Measurements from ENCODE around the gene TTF2.

DNA sequence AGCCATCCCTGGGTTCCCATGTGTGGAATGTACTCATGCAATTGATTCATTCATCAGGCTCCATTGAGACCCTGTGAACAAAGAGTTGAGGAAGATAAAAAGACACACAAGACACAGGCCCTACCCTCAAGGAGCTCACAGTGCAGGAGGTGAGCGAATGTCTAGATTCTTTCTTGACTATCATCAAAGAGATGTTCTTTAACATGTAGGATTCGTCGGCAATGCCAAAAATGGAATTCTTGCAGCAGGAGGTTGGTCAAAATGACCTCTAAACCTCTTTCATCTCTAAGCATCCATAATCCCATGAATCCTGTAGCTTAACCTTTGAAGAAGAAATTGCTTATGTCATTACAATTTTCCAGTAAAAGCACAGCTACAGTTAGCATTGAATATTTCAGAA, 27.9 kb upstream of the TTF2 start:
- TF ChIP-seq, protein P1, sequence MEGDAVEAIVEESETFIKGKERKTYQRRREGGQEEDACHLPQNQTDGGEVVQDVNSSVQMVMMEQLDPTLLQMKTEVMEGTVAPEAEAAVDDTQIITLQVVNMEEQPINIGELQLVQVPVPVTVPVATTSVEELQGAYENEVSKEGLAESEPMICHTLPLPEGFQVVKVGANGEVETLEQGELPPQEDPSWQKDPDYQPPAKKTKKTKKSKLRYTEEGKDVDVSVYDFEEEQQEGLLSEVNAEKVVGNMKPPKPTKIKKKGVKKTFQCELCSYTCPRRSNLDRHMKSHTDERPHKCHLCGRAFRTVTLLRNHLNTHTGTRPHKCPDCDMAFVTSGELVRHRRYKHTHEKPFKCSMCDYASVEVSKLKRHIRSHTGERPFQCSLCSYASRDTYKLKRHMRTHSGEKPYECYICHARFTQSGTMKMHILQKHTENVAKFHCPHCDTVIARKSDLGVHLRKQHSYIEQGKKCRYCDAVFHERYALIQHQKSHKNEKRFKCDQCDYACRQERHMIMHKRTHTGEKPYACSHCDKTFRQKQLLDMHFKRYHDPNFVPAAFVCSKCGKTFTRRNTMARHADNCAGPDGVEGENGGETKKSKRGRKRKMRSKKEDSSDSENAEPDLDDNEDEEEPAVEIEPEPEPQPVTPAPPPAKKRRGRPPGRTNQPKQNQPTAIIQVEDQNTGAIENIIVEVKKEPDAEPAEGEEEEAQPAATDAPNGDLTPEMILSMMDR (IDR thresholded peaks at IDR 0.05 in 4 of 5, conservative IDR thresholded peaks at IDR 0.05 in 1 of 5) = no peak
- TF ChIP-seq POLR2A (IDR thresholded peaks at IDR 0.05) = no peak
